Midbrain (tissue), 1 donor: Measurements from ENCODE around the gene CTSF.
"Not testable (repeated sequence)": the region's sequence is repeated elsewhere in the genome, so short reads cannot be mapped to it uniquely, and the experiment has no call there.

Experiments used
- DNase-seq: peaks from one replicate; lab custom pipeline; 2025; lab: John Stamatoyannopoulos, UW

CTSF gene

DNA sequence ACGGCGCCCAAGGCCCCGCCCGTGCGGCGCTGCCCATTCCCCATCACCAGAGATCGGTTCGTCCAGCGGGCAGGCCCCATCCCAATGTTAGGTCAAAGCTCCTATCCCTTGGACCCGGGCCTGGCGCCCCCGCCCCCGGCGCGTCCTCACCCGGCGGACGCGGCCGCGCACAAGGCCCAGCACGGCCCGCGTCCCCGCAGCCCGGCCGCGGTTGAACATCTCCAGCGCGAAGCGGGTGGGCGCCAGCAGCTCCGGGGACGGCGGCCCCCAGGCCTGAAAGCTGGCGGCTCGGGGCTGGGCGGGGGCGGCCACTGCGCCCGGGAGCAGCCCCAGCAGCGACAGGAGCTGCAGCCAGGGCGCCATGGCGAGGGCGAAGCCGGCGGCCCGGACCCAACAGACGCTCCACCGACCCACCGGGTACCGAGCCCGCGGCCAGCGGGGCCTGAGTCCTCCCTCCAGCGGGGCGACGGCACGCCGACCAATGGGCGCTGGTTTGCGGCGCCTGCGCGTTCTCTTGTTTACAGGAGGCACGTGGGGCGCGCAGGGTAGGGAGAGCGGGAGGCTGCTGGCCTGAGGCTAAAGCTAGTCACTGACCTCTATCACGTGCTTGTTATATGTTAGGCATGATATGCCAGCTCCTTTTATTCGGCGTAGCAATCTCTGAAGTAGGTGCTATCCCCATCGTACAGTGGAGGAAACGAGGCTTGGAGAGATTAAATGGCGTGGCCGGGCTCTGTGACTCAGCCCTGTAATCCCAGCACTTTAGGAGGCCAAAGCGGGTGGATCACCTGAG, at the start of gene CTSF:
Gene CTSF, minus strand, starts transcription at position 483 of the 793 bp plus-strand sequence. Its CDS starts 120 bp downstream, at position 363.
- peak; percentile 96 for DNase-seq

DNA sequence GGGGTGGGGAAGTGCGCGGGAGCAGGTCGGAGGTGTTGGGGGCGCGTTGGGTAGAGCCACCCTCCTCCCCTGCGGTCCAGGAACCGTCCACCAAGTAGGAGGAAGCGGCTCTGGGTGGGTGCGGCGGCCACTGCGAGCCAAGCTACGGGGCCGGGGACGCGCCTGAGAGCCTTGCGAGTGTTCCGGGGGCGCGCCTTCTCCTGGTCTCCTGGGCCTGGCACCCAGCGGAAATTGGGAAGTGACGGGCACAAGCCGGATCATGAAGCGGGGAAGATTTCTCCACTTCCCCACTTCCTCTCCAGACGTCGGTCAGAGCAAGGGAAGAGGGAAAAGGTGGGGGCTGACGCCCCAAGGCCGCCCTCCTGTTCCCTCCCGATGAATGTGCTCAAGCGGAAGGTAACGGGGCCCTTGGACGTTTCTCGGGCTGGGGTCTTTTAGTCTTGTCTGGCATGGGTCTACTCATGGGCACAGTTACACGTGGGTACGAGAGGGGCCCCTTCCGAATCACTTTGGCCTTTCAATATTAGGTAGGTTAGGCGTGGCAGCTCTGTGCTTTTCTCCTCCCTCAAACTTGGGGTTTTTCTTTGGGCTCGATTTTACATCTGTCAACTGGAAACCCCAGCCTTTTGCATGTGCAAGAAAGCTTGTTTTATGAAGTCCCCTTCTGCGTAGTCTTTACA, 48.9 kb upstream of the CTSF start:
- no peak for DNase-seq

DNA sequence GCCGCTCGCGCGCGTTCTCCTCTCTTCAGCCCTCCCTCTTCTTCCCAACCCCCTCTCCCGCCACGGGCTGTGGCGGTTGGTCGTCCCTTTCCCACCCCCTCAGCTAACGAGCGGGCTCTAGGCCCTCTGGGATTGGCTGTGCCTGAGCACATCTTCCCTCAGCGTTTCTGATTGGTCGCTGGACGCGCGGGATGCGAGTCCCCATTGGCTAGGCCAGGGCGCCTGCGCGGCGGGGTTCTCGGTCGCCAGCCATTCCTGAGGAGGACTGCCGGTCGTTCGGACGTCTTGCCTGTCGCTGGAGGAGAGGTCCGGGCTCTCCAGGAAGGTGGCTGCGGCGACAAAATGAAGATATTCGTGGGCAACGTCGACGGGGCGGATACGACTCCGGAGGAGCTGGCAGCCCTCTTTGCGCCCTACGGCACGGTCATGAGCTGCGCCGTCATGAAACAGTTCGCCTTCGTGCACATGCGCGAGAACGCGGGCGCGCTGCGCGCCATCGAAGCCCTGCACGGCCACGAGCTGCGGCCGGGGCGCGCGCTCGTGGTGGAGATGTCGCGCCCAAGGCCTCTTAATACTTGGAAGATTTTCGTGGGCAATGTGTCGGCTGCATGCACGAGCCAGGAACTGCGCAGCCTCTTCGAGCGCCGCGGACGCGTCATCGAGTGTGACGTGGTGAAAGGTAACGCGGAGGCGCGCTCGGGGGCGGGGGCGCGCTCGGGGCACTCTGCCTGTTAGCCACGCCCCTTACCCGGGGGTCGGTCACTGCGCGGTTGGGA, 48.2 kb upstream of the CTSF start, which contains the start of gene RBM14:
Gene RBM14, plus strand, starts transcription at position 252 of the 776 bp plus-strand sequence. Its CDS starts 91 bp downstream, at position 343.
- peak; percentile 99 for DNase-seq

DNA sequence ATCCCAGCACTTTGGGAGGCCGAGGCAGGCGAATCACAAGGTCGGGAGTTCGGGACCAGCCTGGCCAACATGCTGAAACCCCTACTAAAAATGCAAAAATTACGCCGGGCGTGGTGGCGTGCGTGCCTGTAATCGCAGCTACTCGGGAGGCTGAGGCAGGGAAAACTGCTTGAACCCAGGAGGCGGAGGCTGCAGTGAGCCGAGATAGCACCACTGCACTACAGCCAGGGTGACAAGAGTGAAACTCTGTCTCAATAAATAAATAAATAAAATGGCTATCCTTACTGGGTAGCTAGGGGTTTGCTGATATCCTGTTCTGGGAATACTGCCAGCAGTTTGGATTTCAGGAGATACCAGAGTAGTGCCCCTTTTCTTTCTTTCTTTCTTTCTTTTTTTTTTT, 45.7 kb upstream of the CTSF start:
- DNase-seq: no peak

DNA sequence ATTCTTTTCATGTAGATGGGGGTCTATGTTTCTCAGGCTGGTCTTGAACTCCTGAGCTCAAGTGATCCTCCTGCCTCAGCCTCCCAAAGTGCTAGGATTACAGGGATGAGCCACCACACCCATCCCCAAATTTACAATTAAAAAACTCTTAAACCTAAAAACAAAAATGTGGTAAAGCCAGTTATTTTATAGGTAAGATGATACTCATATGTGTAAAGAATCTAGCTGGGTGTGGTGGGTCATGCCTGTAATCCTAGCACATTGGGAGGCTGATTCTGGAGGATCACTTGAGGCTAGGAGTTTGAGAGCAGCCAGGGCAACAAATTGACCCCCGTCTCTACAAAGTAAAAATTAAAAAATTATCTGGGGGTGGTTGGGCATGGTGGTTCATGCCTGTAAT, 44.1 kb upstream of the CTSF start:
- DNase-seq: no peak

DNA sequence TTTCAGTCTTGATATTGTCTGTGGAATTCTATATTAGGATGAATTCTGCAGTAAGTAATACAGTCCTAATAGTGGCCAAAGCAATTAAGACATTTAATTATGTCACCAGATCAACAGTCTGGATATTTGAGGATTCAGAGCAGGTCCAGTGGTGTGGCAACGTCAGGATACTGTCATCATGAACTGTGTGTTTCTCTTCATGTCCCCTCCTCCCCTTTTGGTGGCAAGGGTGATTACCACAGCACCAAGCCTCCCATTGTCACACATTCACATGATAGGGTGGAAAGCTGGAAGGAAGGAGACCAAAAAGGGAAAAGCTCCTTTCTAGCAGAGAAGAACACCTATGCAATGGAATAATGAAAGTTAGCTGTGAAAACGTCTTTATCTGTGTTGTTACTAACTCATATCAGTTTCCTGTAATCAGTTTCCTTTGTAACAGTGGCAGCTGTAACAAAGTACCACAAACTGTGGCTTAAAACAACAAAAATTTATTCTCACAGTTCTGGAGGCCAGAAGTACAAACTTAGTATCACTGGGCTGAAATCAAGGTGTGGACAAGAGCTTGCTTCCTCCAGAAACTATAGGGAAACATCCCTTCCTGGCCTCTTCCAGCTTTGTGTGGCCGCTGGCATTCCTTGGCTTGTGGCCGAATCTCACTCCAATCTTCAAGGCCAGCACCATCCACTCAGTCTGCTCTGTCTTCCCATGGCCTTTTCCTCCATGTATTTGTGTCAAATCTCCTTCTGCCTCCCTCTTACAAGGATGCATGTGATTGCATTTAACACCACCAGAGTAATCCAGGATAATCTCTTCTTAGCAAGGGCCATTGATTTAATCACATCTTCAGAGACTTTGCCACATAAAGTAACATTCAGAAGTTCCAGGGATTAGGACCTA, 41.6 kb upstream of the CTSF start:
- DNase-seq: no peak

DNA sequence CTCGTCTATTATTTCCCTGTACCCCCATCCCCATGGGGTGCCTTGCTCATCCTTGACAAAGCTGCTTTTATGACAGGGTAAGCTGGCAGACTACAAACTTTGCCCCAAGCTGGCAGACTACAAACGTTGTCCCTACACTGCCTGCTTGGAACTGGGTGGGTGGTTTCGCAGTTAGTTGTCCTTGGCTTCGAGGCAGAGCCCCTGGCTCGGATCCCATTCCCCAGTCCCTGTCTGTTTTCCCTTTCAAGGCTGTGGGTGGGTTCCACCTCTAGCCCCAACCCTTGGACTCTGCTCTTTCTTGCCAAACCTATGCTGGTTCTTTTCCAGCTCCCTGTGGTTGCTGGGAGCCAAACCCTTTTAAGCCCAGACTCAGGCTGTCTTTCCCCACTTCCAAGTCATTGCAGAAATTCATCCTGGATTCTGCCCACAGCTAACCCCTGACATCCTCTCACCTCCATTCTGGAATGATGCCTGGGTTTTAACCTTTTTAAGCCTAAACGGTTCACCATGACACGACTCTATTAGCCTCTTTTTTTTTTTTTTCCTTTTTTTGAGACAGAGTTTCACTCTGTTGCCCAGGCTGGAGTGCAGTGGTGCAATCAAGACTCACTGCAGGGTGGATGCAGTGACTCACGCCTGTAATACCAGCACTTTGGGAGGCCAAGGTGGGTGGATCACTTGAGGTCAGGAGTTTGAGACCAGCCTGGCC, 38.9 kb upstream of the CTSF start:
- DNase-seq: peak; percentile 79

DNA sequence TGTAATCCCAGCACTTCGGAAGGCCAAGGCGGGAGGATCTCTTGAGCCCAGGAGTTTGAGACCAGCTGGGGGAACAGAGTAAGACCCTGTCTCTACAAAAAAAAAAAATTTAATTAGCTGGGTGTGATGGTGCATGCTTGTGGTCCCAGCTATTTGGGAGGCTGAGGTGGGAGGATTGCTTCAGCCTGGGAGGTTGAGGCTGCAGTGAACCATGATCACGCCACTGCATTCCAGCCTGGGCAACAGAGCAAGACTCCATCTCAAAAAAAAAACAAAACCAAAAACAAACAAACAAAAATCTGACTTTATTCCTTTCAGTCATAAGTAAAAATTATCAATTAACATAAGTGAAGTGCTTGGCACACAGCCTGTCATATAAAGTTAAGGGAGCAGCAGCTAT, 38.2 kb upstream of the CTSF start:
- DNase-seq: not testable (repeated sequence)

DNA sequence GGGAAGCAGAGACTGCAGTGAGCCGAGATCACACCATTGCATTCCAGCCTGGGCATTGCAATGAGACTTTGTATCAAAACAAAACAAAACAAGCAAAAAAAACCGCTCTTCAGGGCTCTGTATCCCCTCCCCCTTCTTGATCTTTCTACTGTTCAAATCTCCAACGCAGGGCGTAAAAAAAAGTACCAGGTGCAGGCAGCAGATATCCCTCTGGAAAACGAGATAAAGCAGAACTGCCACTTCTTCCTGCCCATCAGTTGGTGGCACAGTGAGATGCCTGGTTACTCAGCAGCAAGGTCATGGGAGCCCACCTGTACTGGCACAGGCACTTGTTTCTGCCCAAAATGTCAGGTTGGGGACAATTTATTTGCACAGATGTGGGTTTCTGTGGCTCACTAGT, 35.7 kb upstream of the CTSF start:
- DNase-seq: no peak

DNA sequence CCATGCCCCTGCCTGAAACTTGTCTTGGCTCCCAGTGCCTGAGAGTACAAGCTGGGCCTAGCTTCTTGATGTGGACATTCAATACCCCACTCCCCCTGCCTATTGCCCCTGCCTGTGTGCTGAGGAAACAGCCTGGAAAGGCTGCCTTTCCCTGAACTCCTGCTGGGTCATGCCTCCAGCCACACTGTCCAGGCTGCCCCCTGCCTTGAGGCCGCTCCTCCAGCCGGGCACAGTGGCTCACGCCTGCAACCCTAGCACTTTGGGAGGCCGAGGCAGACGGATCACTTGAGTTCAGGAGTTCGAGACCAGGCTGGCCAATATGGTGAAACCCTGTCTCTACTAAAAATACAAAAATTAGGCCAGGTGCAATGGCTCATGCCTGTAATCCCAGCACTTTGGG, 34.7 kb upstream of the CTSF start:
- DNase-seq: no peak

DNA sequence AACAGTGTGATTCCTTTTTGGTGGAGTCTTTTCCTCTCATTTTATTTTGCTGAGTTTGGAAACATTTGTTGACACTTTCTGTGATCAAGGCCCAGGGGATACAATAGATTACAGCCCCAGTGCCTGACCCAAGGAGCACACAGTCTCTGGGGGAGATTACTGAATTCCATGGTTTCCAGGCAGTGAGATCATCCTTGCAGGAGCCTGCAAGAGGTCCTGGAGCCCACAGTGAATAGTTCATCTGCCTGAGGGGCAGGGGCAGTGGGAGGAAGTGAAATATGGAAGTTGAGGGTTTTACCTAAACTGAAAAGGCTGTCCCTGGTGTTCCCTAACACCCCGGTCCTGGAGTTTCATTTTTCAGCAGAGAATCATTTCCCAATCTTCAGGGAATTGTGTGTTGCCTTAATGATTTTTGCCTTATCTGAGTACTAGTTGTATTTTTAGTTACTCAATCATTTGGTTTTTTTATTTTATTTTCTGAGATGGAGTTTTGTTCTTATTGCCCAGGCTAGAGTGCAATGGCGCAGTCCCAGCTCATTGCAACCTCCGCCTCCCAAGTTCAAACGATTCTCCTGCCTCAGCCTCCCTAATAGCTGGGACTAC, 32.3 kb upstream of the CTSF start:
- DNase-seq: no peak

DNA sequence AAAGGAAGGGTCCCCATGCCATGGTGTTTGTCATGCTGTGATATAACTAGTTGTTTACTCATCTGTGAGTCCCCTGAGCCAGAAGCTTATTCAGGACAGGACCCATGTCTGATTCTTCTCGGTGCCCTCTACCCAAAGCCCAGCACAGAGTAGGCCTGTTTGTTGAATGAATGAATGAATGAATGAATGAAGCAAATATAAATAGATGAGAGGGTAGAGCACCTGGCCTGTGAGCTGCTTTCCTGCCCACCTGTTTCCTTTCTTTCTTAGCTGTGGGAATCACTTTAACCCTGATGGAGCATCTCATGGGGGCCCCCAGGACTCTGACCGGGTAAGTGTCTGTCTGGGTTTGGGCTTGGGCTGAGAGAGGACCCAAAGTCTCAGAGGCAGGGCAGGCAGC, 31.8 kb upstream of the CTSF start:
- DNase-seq: no peak

DNA sequence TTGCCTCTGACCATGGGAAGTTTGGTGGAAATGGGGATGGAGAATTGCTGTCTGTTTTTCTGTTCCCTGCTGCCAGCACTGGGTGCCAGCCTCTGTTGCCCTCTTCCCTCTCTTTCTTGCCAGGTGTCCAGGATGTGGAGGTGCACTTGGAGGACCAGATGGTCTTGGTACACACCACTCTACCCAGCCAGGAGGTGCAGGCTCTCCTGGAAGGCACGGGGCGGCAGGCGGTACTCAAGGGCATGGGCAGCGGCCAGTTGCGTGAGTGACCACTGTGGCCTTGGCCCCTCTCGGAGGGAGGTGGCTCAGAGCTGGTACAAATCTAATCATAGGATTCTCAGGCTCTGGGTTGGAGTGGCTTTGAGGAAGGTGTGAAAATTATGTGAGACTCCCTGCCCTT, 30.6 kb upstream of the CTSF start:
- no peak for DNase-seq

DNA sequence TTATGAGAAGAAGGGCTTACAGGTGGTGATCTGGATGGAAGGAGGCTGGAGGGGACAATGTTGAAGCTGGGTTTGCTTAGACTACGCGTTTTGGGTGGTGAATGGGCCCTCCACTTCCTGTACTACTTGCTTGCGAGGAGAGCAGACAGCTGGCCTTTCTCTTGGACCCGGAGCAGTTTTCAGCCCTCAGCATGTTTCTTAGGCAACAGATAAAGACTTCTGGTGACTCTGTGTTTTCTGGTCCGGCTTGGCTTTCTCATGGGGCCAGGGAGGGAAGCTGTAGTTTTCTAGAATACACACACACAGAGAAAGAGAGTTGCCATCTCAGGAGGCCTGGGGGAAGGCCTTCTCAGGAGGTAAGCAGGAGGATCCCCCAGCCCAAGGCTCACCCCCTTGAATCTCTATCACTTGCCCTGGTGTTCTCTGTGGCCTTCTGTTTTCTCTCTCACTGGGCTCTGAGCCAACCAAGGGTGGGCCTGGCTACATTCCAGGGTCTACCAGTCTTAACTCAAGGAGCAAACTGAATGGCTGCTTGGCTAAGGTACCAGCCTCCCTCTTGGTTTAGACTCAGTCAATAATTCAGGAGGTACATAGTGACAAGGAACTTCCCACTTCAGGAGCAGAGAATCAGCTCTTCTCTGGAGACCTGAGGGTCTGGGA, 27.0 kb upstream of the CTSF start:
- peak; percentile 42 for DNase-seq

DNA sequence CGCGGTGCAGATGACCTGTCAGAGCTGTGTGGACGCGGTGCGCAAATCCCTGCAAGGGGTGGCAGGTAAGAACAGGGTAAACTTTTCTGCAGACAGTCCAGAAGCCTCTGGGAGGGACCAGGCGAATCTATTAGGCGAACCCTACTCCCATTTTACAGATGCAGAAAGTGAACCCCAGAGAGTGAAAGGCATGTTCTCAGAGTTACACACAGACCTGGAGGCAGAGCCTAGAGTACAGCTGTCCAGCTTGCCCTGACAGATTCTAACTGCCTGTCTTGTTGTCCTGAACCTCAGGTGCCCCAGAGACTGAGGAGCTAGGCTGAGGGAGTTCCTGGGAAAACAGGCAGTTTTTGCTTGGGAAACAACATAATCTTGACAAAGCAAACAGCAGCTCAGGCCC, 25.2 kb upstream of the CTSF start:
- DNase-seq: no peak

DNA sequence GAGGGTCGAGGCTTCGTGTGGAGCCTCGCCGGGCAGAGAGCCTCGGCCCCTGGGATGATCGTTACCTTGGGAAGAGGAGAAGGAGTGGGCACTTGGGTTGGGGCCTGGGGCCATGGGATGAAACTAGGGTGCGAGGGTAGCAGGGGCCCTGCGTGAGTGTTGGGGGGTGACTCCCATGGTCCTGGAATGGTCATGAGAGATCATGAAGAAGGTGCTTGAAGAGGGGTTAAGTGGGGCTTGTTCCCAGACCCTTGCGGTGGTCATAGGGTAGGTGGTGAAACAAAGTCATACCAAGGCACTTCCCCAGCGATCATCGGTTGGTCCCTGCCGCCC, 24.9 kb upstream of the CTSF start:
- DNase-seq: no peak

DNA sequence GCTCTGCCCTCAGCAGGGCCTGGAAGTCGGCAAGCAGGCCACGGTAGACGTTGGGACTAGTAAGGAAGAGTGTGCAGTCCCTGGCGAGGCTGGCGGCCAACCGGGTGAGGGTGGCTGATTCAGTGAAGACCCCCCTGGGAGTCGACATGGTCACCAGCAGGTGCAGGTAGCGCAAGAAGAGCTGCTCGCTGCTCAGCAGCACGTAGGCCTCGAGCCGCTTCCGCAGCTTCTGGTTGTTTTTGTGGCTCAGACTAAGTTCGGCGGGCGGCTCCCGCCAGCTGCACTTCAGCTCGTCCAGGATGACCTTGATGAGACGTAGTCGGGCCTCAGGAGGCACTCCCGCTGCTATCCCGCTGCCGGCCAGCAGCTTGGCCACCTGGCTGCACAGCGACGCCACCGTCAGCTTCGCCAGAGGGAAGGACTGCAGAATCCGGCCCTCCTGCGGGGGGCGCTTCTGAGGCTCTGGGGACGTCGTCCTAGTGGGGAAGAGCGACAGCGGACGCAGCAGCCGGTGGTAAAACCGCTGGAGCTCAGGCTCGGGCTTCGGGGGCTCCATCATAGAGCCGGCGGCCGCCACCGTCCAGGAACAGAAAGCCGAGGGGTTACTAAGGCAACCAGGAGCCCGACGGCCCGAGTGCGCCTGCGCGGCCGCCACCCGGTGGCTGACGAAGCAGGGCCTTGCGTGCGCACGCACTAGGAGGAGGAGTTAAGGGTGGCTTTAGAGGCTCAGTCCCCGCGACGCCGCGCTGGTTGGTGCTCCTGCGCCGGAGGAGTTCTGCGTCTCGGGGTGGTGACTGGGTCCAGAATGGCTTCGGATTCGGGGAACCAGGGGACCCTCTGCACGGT, 24.3 kb upstream of the CTSF start, which contains the start of the genes CCDC87 and CCS:
Gene CCDC87, minus strand, starts transcription at position 607 of the 846 bp plus-strand sequence. Its CDS starts 48 bp downstream, at position 559.
Gene CCS, plus strand, starts transcription at position 729 of the 846 bp plus-strand sequence. Its CDS starts 77 bp downstream, at position 806.
- DNase-seq: peak; percentile 96

DNA sequence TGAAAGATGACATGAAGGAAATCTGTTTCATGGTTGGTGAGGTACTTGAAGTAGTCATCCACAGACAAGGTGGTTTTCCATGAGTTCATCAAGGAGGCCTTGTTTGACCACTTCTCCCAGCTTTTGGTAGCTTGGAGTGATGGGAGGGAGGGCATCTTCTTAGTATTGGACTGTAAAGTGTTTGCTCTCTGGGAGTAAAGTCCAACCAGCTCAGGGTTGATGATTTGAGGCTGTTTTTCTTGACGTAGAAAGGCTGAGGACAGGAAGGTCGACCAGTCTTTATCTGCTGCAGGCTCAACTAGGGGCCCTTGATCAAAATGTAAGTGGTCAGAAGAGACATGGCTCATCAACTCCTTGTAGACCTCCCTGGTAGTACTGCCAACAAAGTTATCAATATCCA, 22.8 kb upstream of the CTSF start:
- no peak for DNase-seq
